ENCODE measurements around the gene NDUFAF5.

- TF ChIP-seq CTCF (IDR thresholded peaks at IDR 0.05; ENCODE audit: poor library complexity), result no peak
- no peak for TF ChIP-seq EZH2 (IDR thresholded peaks at IDR 0.05; ENCODE audit: borderline replicate concordance)
- TF ChIP-seq EZH2phosphoT487 (IDR thresholded peaks at IDR 0.05; ENCODE audit: low read depth, severe bottlenecking, unreplicated experiment), result no peak
Observed at GRCh38 chr20:13772529-13772928, 12.3 kb upstream of the NDUFAF5 start.

All from hepatocyte (in vitro differentiated cells).